Liver (tissue), 9 donors: ENCODE measurements around the gene CREBZF. TPM values are rescaled to one million over a fixed set of nuclear protein-coding genes. Genes with fewer than 3 reads are reported as not detected.

ENCODE experiments used
- DNase-seq: peaks from one replicate; pipeline ENCODE4 v3.0.0-alpha.2; 2017; ENCODE audit warnings: low spot score
- H3K27ac ChIP-seq, 2 donors: one replicate each; pipeline ENCODE4 v1.7.0; 2013; ENCODE audit warnings: inconsistent platforms in 2 of 2, low read length in 2 of 2, control low read depth in 1 of 2, low read depth in 1 of 2, mild to moderate bottlenecking in 1 of 2
- H3K27me3 ChIP-seq, 4 donors: one replicate each; pipeline versions ENCODE4 v1.6.1 to v1.7.0; 2013; ENCODE audit warnings: low read length in 3 of 4, inconsistent platforms in 1 of 4, mild to moderate bottlenecking in 1 of 4, moderate library complexity in 1 of 4; ENCODE audit not compliant: control insufficient read depth in 4 of 4, insufficient read depth in 4 of 4
- H3K36me3 ChIP-seq, 4 donors: one replicate each; pipeline versions ENCODE4 v1.6.1 to v1.7.0; 2013; ENCODE audit warnings: low read length in 3 of 4, mild to moderate bottlenecking in 3 of 4, low read depth in 1 of 4, moderate library complexity in 1 of 4; ENCODE audit not compliant: control insufficient read depth in 4 of 4, insufficient read depth in 3 of 4
- H3K4me1 ChIP-seq, 4 donors: one replicate each; pipeline versions ENCODE4 v1.6.1 to v1.7.0; 2013; ENCODE audit warnings: low read length in 3 of 4, mild to moderate bottlenecking in 3 of 4, moderate library complexity in 1 of 4; ENCODE audit not compliant: control insufficient read depth in 4 of 4, insufficient read depth in 4 of 4
- H3K4me3 ChIP-seq, 3 donors: one replicate each; pipeline versions ENCODE4 v1.6.1 to v1.7.0; 2013; ENCODE audit warnings: low read length in 3 of 3, control low read depth in 1 of 3, low read depth in 1 of 3, mild to moderate bottlenecking in 1 of 3
- H3K9ac ChIP-seq, 2 donors: one replicate each; pipeline ENCODE4 v1.7.0; 2013; ENCODE audit warnings: low read length in 2 of 2, mild to moderate bottlenecking in 2 of 2, moderate library complexity in 2 of 2, control low read depth in 1 of 2, low read depth in 1 of 2
- H3K9me3 ChIP-seq, 4 donors: one replicate each; pipeline versions ENCODE4 v1.6.1 to v1.7.0; 2013; ENCODE audit warnings: low read length in 3 of 4; ENCODE audit not compliant: control insufficient read depth in 4 of 4
- EGR1 ChIP-seq, 2 donors: IDR thresholded peaks; 2 replicates each; pipeline ENCODE4 v1.6.1; 2016 to 2018; ENCODE audit warnings: antibody characterized with exemption in 2 of 2, low read depth in 2 of 2
- FOXA1 ChIP-seq: IDR thresholded peaks from 2 replicates; pipeline ENCODE4 v1.6.1; 2016; ENCODE audit warnings: antibody characterized with exemption
- FOXA2 ChIP-seq: IDR thresholded peaks from 2 replicates; pipeline ENCODE4 v1.6.1; 2016; ENCODE audit warnings: antibody characterized with exemption
- GABPA ChIP-seq, 2 donors: IDR thresholded peaks in 1 of 2; conservative IDR thresholded peaks in 1 of 2; 2 replicates each; pipeline ENCODE4 v1.6.1; 2016; ENCODE audit warnings: antibody characterized with exemption in 2 of 2, mild to moderate bottlenecking in 1 of 2, moderate library complexity in 1 of 2
- HNF4A ChIP-seq, 2 donors: conservative IDR thresholded peaks; 2 replicates each; pipeline ENCODE4 v1.6.1; 2016; ENCODE audit warnings: antibody characterized with exemption in 2 of 2, mild to moderate bottlenecking in 2 of 2
- NR2F2 ChIP-seq: IDR thresholded peaks from 2 replicates; pipeline ENCODE4 v1.6.1; 2016; ENCODE audit warnings: antibody characterized with exemption
- RAD21 ChIP-seq, 2 donors: IDR thresholded peaks; 2 replicates each; pipeline ENCODE4 v1.6.1; 2016; ENCODE audit warnings: antibody characterized with exemption in 2 of 2, mild to moderate bottlenecking in 2 of 2
- RXRA ChIP-seq, 2 donors: IDR thresholded peaks; 2 replicates each; pipeline ENCODE4 v1.6.1; 2017 to 2018; ENCODE audit warnings: antibody characterized with exemption in 2 of 2, mild to moderate bottlenecking in 1 of 2
- SP1 ChIP-seq: IDR thresholded peaks from 2 replicates; pipeline ENCODE4 v1.6.1; 2018; ENCODE audit warnings: antibody characterized with exemption, mild to moderate bottlenecking
- TAF1 ChIP-seq: conservative IDR thresholded peaks from 2 replicates; pipeline ENCODE4 v1.6.1; 2016; ENCODE audit warnings: antibody characterized with exemption, mild to moderate bottlenecking
- YY1 ChIP-seq: IDR thresholded peaks from 2 replicates; pipeline ENCODE4 v1.6.1; 2016; ENCODE audit warnings: antibody characterized with exemption, mild to moderate bottlenecking
- WGBS: extraction: QIAGEN DNeasy Blood & Tissue Kit; methylation state at CpG from one replicate; pipeline ENCODE4 v1.1.7; 2013; 5-methylcytosine and 5-hydroxymethylcytosine counted together
- polyA plus RNA-seq, 2 donors: library from polyadenylated mRNA; stranded (reverse) in 1 of 2; unstranded in 1 of 2; fragments of 200-250 nt in 1 of 2; fragments of >200 nt in 1 of 2; fragmentation: Nextera tagmentation in 1 of 2; extraction: Ambion mirVana in 1 of 2; gene quantifications; one replicate each; pipeline versions ENCODE4 v1.2.1 to v1.2.3, GENCODE V29; 2013 to 2015
- total RNA-seq, 2 donors: library from RNA; depleted of rRNA; stranded (reverse); fragments of >200 nt; gene quantifications; one replicate each; pipeline ENCODE4 v1.2.3, GENCODE V29; 2014
- TF ChIP-seq, protein P1 (sequence below): IDR thresholded peaks from 2 replicates; pipeline ENCODE4 v1.6.1; 2016; ENCODE audit warnings: antibody characterized with exemption
- TF ChIP-seq, protein P2 (sequence below): fragments of 150-350 bp; IDR thresholded peaks from 2 replicates; pipeline ENCODE4 v1.5.1; 2017; ENCODE audit warnings: improper control_type of control experiment, low read depth, low read length; ENCODE audit not compliant: missing input control
- TF ChIP-seq, protein P3 (sequence below): IDR thresholded peaks from 2 replicates; pipeline ENCODE4 v1.6.1; 2016; ENCODE audit warnings: antibody characterized with exemption
- TF ChIP-seq, protein P4 (sequence below): IDR thresholded peaks from 2 replicates; pipeline ENCODE4 v1.6.1; 2016; ENCODE audit warnings: antibody characterized with exemption, mild to moderate bottlenecking
- TF ChIP-seq, protein P5 (sequence below): IDR thresholded peaks from 2 replicates; pipeline ENCODE4 v1.6.1; 2016; ENCODE audit warnings: antibody characterized with exemption
- donor health status: healthy.
- donor health status: healthy.
- donor health status: healthy.
- donor health status: healthy.
- donor health status: healthy.

The CREBZF gene
- total and polyA plus RNA-seq, 4 donors = 12.1 to 50.0 (median 20.2) TPM

DNA sequence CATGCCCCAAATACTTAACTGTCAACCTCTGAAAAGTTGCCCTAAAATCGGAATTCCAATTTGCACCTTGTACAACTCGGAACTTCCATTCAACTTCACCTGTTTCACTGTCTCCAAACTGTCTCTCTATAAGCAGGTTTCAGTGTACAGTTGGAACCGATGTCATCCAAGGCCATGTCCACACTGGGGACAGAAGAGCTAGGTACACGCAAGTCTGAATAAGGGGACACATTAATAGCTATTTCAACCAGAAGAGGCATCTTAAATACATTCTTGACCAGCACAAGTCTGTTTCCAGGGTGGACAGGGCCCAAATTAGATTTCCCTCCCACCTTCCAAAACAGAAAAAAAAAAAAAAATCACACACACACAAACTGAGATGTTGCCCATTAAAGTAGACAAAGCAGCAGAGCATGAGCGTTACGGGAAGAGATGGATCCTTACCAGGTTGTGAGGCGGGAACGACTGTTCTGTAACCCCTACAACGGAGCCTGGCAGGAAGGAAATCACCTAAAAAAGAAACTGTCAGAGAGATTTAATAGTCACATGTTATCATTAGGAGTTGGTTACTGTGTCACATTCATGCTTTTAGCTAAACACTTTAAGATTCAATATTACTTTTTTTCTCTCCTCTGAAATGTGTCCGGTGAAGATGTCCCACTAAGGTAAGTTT is 1.7 kb downstream of the CREBZF start:
- H3K4me1 ChIP-seq = peaks cover 1 to 35% (median 18%) of the 10 kb centered on the region in 4 donors
- peak overlapping the region; percentile 89 to 99 (median 96) for H3K4me3 ChIP-seq
- peak overlapping the region; percentile 82 to 83 for H3K9ac ChIP-seq
- no peaks in the 10 kb centered on the region for H3K9me3 ChIP-seq
- peak overlapping the region; percentile 92 to 96 for H3K27ac ChIP-seq
- TF ChIP-seq HNF4A (conservative IDR thresholded peaks at IDR 0.05) = no peak
- TF ChIP-seq, protein P1, sequence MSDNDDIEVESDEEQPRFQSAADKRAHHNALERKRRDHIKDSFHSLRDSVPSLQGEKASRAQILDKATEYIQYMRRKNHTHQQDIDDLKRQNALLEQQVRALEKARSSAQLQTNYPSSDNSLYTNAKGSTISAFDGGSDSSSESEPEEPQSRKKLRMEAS = no peak
- no peak for TF ChIP-seq FOXA1
- TF ChIP-seq RAD21 (IDR thresholded peaks at IDR 0.05) = no peak
- TF ChIP-seq, protein P2, sequence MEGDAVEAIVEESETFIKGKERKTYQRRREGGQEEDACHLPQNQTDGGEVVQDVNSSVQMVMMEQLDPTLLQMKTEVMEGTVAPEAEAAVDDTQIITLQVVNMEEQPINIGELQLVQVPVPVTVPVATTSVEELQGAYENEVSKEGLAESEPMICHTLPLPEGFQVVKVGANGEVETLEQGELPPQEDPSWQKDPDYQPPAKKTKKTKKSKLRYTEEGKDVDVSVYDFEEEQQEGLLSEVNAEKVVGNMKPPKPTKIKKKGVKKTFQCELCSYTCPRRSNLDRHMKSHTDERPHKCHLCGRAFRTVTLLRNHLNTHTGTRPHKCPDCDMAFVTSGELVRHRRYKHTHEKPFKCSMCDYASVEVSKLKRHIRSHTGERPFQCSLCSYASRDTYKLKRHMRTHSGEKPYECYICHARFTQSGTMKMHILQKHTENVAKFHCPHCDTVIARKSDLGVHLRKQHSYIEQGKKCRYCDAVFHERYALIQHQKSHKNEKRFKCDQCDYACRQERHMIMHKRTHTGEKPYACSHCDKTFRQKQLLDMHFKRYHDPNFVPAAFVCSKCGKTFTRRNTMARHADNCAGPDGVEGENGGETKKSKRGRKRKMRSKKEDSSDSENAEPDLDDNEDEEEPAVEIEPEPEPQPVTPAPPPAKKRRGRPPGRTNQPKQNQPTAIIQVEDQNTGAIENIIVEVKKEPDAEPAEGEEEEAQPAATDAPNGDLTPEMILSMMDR = no peak
- TF ChIP-seq FOXA2 = no peak
- no peak for TF ChIP-seq RXRA (IDR thresholded peaks at IDR 0.05)
- TF ChIP-seq, protein P3, sequence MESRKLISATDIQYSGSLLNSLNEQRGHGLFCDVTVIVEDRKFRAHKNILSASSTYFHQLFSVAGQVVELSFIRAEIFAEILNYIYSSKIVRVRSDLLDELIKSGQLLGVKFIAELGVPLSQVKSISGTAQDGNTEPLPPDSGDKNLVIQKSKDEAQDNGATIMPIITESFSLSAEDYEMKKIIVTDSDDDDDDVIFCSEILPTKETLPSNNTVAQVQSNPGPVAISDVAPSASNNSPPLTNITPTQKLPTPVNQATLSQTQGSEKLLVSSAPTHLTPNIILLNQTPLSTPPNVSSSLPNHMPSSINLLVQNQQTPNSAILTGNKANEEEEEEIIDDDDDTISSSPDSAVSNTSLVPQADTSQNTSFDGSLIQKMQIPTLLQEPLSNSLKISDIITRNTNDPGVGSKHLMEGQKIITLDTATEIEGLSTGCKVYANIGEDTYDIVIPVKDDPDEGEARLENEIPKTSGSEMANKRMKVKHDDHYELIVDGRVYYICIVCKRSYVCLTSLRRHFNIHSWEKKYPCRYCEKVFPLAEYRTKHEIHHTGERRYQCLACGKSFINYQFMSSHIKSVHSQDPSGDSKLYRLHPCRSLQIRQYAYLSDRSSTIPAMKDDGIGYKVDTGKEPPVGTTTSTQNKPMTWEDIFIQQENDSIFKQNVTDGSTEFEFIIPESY = no peak
- TF ChIP-seq, protein P4, sequence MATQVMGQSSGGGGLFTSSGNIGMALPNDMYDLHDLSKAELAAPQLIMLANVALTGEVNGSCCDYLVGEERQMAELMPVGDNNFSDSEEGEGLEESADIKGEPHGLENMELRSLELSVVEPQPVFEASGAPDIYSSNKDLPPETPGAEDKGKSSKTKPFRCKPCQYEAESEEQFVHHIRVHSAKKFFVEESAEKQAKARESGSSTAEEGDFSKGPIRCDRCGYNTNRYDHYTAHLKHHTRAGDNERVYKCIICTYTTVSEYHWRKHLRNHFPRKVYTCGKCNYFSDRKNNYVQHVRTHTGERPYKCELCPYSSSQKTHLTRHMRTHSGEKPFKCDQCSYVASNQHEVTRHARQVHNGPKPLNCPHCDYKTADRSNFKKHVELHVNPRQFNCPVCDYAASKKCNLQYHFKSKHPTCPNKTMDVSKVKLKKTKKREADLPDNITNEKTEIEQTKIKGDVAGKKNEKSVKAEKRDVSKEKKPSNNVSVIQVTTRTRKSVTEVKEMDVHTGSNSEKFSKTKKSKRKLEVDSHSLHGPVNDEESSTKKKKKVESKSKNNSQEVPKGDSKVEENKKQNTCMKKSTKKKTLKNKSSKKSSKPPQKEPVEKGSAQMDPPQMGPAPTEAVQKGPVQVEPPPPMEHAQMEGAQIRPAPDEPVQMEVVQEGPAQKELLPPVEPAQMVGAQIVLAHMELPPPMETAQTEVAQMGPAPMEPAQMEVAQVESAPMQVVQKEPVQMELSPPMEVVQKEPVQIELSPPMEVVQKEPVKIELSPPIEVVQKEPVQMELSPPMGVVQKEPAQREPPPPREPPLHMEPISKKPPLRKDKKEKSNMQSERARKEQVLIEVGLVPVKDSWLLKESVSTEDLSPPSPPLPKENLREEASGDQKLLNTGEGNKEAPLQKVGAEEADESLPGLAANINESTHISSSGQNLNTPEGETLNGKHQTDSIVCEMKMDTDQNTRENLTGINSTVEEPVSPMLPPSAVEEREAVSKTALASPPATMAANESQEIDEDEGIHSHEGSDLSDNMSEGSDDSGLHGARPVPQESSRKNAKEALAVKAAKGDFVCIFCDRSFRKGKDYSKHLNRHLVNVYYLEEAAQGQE = no peak
- no peak for TF ChIP-seq SP1
- no peak for TF ChIP-seq EGR1 (IDR thresholded peaks at IDR 0.05; ENCODE audit: low read depth in 2 of 2)
- TF ChIP-seq TAF1 = no peak
- no peak for TF ChIP-seq YY1
- no peak for TF ChIP-seq GABPA (IDR thresholded peaks at IDR 0.05 in 1 of 2, conservative IDR thresholded peaks at IDR 0.05 in 1 of 2)
- no peak for TF ChIP-seq NR2F2
- TF ChIP-seq, protein P5, sequence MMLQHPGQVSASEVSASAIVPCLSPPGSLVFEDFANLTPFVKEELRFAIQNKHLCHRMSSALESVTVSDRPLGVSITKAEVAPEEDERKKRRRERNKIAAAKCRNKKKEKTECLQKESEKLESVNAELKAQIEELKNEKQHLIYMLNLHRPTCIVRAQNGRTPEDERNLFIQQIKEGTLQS = no peak
- DNase-seq = no peak
- H3K36me3 ChIP-seq = peaks cover 0 to 12% (median 6%) of the 10 kb centered on the region in 4 donors
- WGBS = 2% methylated on average over 10 of the region's 10 CpGs
- H3K27me3 ChIP-seq = no peaks in the 10 kb centered on the region
